ENCODE measurements around the gene IL17RC. TPM values are rescaled to one million over a fixed set of nuclear protein-coding genes. Genes with fewer than 3 reads are reported as not detected.

IL17RC gene
- total RNA-seq, 1 experiment from 2014 or later: 45.0 TPM

DNA sequence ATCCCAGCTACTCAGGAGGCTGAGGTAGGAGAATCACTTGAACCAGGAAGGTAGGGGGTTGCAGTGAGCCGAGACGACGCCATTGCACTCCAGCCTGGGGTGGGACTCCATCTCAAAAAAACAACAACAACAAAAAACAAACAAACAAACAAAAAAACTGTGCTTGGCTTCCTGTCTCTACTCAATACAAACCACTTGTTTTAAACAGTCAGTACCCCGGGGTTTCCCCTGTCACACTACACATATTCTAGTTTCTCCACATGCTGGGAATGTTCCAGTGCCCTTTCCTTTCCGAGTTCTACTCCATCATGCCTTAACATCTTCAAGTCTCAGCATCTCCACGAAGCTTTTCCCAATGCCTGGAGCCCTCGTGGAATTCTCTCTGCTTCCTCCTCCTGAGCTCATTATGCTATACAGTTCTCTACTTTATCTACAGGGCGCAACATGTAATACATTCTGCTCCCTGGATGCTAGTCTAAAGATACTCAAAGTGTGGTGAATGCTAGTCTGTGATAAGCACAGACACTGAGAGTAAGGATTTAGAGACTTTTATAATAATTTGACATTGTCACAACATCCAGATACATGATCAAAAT, 61.9 kb downstream of the IL17RC start:
- Histone ChIP-seq H3K27ac (peak overlapping the region; percentile 18; the same call in 1 of the 2 replicates), H2AFZ (no peak overlapping the region), H3K79me2 (ENCODE audit: low read depth) (peaks cover 33% of the 10 kb centered on the region), H3K4me2 (no peak overlapping the region), H3F3A (ENCODE audit: insufficient read depth, low read depth) (peaks cover 19% of the 10 kb centered on the region), H3K9me2 (ENCODE audit: insufficient read depth) (no peaks in the 10 kb centered on the region), H3K4me1 (replicated peaks; ENCODE audit: insufficient read depth) (peaks cover 26% of the 10 kb centered on the region), H3K9me3 (ENCODE audit: insufficient read depth, low read depth) (no peaks in the 10 kb centered on the region), H4K20me1 (ENCODE audit: insufficient read depth) (no peaks in the 10 kb centered on the region), H3K4me3 (no peak overlapping the region), H3K27me3 (ENCODE audit: insufficient read depth, low read depth) (no peaks in the 10 kb centered on the region), H3K36me3 (ENCODE audit: low read depth) (peaks cover 12% of the 10 kb centered on the region; the same call in 1 of the 2 replicates)
- CTCF ChIA-PET: interaction anchor here (0.7 kb wide), 1 partner anchor 11 kb away, joined by 9 read pairs; no protein-coding TSS in a partner anchor
- intact Hi-C loops (cut with micrococcal nuclease; ENCODE audit: unreplicated experiment): no loop called here
- TF ChIP-seq, protein P1, sequence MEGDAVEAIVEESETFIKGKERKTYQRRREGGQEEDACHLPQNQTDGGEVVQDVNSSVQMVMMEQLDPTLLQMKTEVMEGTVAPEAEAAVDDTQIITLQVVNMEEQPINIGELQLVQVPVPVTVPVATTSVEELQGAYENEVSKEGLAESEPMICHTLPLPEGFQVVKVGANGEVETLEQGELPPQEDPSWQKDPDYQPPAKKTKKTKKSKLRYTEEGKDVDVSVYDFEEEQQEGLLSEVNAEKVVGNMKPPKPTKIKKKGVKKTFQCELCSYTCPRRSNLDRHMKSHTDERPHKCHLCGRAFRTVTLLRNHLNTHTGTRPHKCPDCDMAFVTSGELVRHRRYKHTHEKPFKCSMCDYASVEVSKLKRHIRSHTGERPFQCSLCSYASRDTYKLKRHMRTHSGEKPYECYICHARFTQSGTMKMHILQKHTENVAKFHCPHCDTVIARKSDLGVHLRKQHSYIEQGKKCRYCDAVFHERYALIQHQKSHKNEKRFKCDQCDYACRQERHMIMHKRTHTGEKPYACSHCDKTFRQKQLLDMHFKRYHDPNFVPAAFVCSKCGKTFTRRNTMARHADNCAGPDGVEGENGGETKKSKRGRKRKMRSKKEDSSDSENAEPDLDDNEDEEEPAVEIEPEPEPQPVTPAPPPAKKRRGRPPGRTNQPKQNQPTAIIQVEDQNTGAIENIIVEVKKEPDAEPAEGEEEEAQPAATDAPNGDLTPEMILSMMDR (conservative IDR thresholded peaks at IDR 0.05): no peak
- TF ChIP-seq EZH2 (IDR thresholded peaks at IDR 0.05; ENCODE audit: low read depth): no peak
- no TSS peak for BruUV-seq (replicated peaks)
- POLR2A ChIA-PET (ENCODE audit: unreplicated experiment): no interaction called here
- no peak for DNase-seq

DNA sequence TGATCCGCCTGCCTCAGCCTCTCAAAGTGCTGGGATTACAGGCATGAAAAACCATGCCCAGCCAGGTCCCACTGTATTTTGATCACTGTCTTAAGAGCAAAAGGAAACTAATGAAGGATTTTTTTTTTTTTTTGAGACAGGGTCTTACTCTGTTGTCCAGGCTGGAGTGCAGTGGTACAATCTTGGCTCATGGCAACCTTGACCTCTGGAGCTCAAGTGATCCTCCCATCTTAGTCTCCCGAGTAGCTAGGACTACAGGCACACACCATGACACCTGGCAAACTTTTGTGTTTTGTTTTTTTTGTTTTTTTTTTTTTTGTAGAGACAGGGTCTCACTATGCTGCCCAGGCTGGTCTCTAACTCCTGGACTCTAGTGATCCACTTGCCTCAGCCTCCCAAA, 63.4 kb downstream of the IL17RC start:
- Histone ChIP-seq H3K27ac (no peak overlapping the region), H3K4me3 (no peak overlapping the region), H3K79me2 (ENCODE audit: low read depth) (peaks cover 43% of the 10 kb centered on the region), H3K9me3 (ENCODE audit: insufficient read depth, low read depth) (no peaks in the 10 kb centered on the region), H3K4me1 (replicated peaks; ENCODE audit: insufficient read depth) (peaks cover 31% of the 10 kb centered on the region), H3K9me2 (ENCODE audit: insufficient read depth) (no peaks in the 10 kb centered on the region), H3K4me2 (no peak overlapping the region), H3K36me3 (ENCODE audit: low read depth) (peaks cover 6% of the 10 kb centered on the region; the same call in 1 of the 2 replicates), H4K20me1 (ENCODE audit: insufficient read depth) (no peaks in the 10 kb centered on the region), H3F3A (ENCODE audit: insufficient read depth, low read depth) (peaks cover 19% of the 10 kb centered on the region), H3K27me3 (ENCODE audit: insufficient read depth, low read depth) (no peaks in the 10 kb centered on the region), H2AFZ (no peak overlapping the region)
- TF ChIP-seq, protein P1 (conservative IDR thresholded peaks at IDR 0.05): no peak
- no peak for TF ChIP-seq EZH2 (IDR thresholded peaks at IDR 0.05; ENCODE audit: low read depth)
- POLR2A ChIA-PET (ENCODE audit: unreplicated experiment): no interaction called here
- intact Hi-C loops (cut with micrococcal nuclease; ENCODE audit: unreplicated experiment): no loop called here
- CTCF ChIA-PET: no interaction called here
- BruUV-seq (replicated peaks): no TSS peak
- DNase-seq: no peak

Other genes with a start within 250 kb of the IL17RC start
- gene CPNE9, start 213.3 kb upstream of the IL17RC start, total RNA-seq (2021): not detected in 2 replicates
- gene BRPF1, start 185.4 kb upstream of the IL17RC start, total RNA-seq (2021): 15.9 and 18.3 TPM in 2 replicates
- 22.1 and 24.3 TPM in 2 replicates for gene OGG1, start 167.1 kb upstream of the IL17RC start, total RNA-seq (2021)
- 2.0 and 3.1 TPM in 2 replicates for gene CAMK1, start 147.2 kb upstream of the IL17RC start, total RNA-seq (2021)
- gene TADA3, start 124.6 kb upstream of the IL17RC start, total RNA-seq (2021): 72.4 and 99.1 TPM in 2 replicates
- gene ARPC4, start 124.0 kb upstream of the IL17RC start, total RNA-seq (2021): 114 and 127 TPM in 2 replicates
- 21.7 and 35.8 TPM in 2 replicates for gene TTLL3, start 106.8 kb upstream of the IL17RC start, total RNA-seq (2021)
- gene RPUSD3, start 73.1 kb upstream of the IL17RC start, total RNA-seq (2021): 53.2 and 57.7 TPM in 2 replicates
- 0.37 TPM in 1 of 2 replicates, not detected in the other for gene CIDEC, start 36.8 kb upstream of the IL17RC start, total RNA-seq (2021)
- 46.7 and 52.4 TPM in 2 replicates for gene JAGN1, start 26.5 kb upstream of the IL17RC start, total RNA-seq (2021)
- gene IL17RE, start 14.2 kb upstream of the IL17RC start, total RNA-seq (2021): 22.7 and 23.8 TPM in 2 replicates
- gene CRELD1, start 16.7 kb downstream of the IL17RC start, total RNA-seq (2021): 30.7 TPM in 2 replicates
- gene PRRT3, start 35.3 kb downstream of the IL17RC start, total RNA-seq (2021): 0.90 and 0.93 TPM in 2 replicates
- gene EMC3, start 69.7 kb downstream of the IL17RC start, total RNA-seq (2021): 36.1 and 57.5 TPM in 2 replicates
- 35.7 and 52.2 TPM in 2 replicates for gene FANCD2, start 109.3 kb downstream of the IL17RC start, total RNA-seq (2021)
- gene FANCD2OS, start 191.2 kb downstream of the IL17RC start, total RNA-seq (2021): not detected in 2 replicates
- 73.8 and 109 TPM in 2 replicates for gene BRK1, start 198.6 kb downstream of the IL17RC start, total RNA-seq (2021)
- gene VHL, start 224.7 kb downstream of the IL17RC start, total RNA-seq (2021): 50.2 and 52.4 TPM in 2 replicates
- gene IRAK2, start 247.8 kb downstream of the IL17RC start, total RNA-seq (2021): 2.6 and 2.7 TPM in 2 replicates

Data from PC-9 (cell line).